GM19240 (cell line): Measurements from ENCODE around the gene SYNDIG1.
"Not testable (repeated sequence)": the region's sequence is repeated elsewhere in the genome, so short reads cannot be mapped to it uniquely, and the experiment has no call there.

Experiments used
- DNase-seq: peaks from one replicate; pipeline ENCODE4 v3.0.0; 2011; ENCODE audit warnings: low spot score; ENCODE audit not compliant: insufficient read length

Gene SYNDIG1

GRCh38 chr20:24492031-24492607 is 22.7 kb downstream of the SYNDIG1 start:
- no peak for DNase-seq

GRCh38 chr20:24492698-24493097 is 23.3 kb downstream of the SYNDIG1 start:
- DNase-seq, result no peak

- no peak for DNase-seq
Measured at GRCh38 chr20:24493181-24493580, 23.8 kb downstream of the SYNDIG1 start.

- DNase-seq, result no peak
Measured at GRCh38 chr20:24493661-24494459, 24.4 kb downstream of the SYNDIG1 start.

- DNase-seq, result no peak
Measured at GRCh38 chr20:24494460-24494920, 25.1 kb downstream of the SYNDIG1 start.

GRCh38 chr20:24495266-24495665 is 25.8 kb downstream of the SYNDIG1 start:
- DNase-seq, result no peak

- no peak for DNase-seq
Measured at GRCh38 chr20:24497851-24498250, 28.4 kb downstream of the SYNDIG1 start.

- DNase-seq, result no peak
Measured at GRCh38 chr20:24498641-24499040, 29.2 kb downstream of the SYNDIG1 start.

GRCh38 chr20:24499472-24499871 is 30.0 kb downstream of the SYNDIG1 start:
- no peak for DNase-seq

GRCh38 chr20:24501764-24502556 is 32.5 kb downstream of the SYNDIG1 start:
- DNase-seq, result no peak

GRCh38 chr20:24502661-24503060 is 33.2 kb downstream of the SYNDIG1 start:
- DNase-seq, result no peak

GRCh38 chr20:24503352-24503931 is 34.0 kb downstream of the SYNDIG1 start:
- no peak for DNase-seq

GRCh38 chr20:24504331-24505285 is 35.2 kb downstream of the SYNDIG1 start:
- no peak for DNase-seq

- no peak for DNase-seq
Measured at GRCh38 chr20:24506146-24506545, 36.7 kb downstream of the SYNDIG1 start.

- no peak for DNase-seq
Measured at GRCh38 chr20:24506696-24507095, 37.3 kb downstream of the SYNDIG1 start.

GRCh38 chr20:24507182-24507853 is 37.9 kb downstream of the SYNDIG1 start:
- DNase-seq, result no peak

- not testable (repeated sequence) for DNase-seq
Measured at GRCh38 chr20:24512441-24512840, 43.0 kb downstream of the SYNDIG1 start.

- no peak for DNase-seq
Measured at GRCh38 chr20:24518515-24518914, 49.1 kb downstream of the SYNDIG1 start.

GRCh38 chr20:24519476-24519875 is 50.0 kb downstream of the SYNDIG1 start:
- DNase-seq, result no peak

- DNase-seq, result no peak
Measured at GRCh38 chr20:24521032-24521431, 51.6 kb downstream of the SYNDIG1 start.
